Fibroblast of lung (primary cell): ENCODE results near the gene OAS1. TPM values are rescaled to one million over a fixed set of nuclear protein-coding genes. Genes with fewer than 3 reads are reported as not detected.

ENCODE experiments used
- DNase-seq, 2 donors: peaks; one replicate each; pipeline versions ENCODE4 v3.0.0 to v3.0.0-alpha.2; 2010; ENCODE audit warnings: low read depth in 2 of 2
- H2AFZ ChIP-seq: 2 replicates; pipeline ENCODE4 v1.5.1; 2012; ENCODE audit warnings: low read length, control low read depth, inconsistent platforms
- H3K27ac ChIP-seq: 2 replicates; pipeline ENCODE4 v1.5.1; 2011; ENCODE audit warnings: low read length, control low read depth; ENCODE audit not compliant: insufficient read depth
- H3K27me3 ChIP-seq: 2 replicates; pipeline ENCODE4 v1.5.1; 2011; ENCODE audit warnings: mild to moderate bottlenecking, low read length; ENCODE audit not compliant: control insufficient read depth, insufficient read depth
- H3K36me3 ChIP-seq: 2 replicates; pipeline ENCODE4 v1.5.1; 2011; ENCODE audit warnings: low read length; ENCODE audit not compliant: control insufficient read depth, insufficient read depth
- H3K4me1 ChIP-seq: 2 replicates; pipeline ENCODE4 v1.5.1; 2011; ENCODE audit warnings: low read length; ENCODE audit not compliant: control insufficient read depth, insufficient read depth; ENCODE audit errors: extremely low read depth
- H3K4me2 ChIP-seq: 2 replicates; pipeline ENCODE4 v1.5.1; 2011; ENCODE audit warnings: low read length, control low read depth; ENCODE audit not compliant: insufficient read depth; ENCODE audit errors: extremely low read depth
- H3K4me3 ChIP-seq, 4 experiments: fragments of 200-600 bp in 1 of 4; sonication (generic) in 1 of 4; replicated peaks in 1 of 4; 2 replicates each; pipeline ENCODE4 v1.5.1; 2011 to 2016; ENCODE audit warnings: low read length in 4 of 4, low read depth in 3 of 4, mild to moderate bottlenecking in 3 of 4, control low read depth in 2 of 4, inconsistent platforms in 1 of 4, mixed read lengths in 1 of 4; ENCODE audit not compliant: insufficient read depth in 1 of 4; ENCODE audit errors: control extremely low read depth in 1 of 4
- H3K79me2 ChIP-seq: 2 replicates; pipeline ENCODE4 v1.5.1; 2012; ENCODE audit warnings: mild to moderate bottlenecking, low read length, inconsistent platforms; ENCODE audit not compliant: control insufficient read depth, insufficient read depth
- H3K9ac ChIP-seq: 2 replicates; pipeline ENCODE4 v1.5.1; 2011; ENCODE audit warnings: mild to moderate bottlenecking, low read length, control low read depth; ENCODE audit not compliant: insufficient read depth
- H3K9me3 ChIP-seq: 2 replicates; pipeline ENCODE4 v1.5.1; 2012; ENCODE audit warnings: low read depth, low read length; ENCODE audit not compliant: control insufficient read depth, insufficient read depth
- H4K20me1 ChIP-seq: 2 replicates; pipeline ENCODE4 v1.5.1; 2011; ENCODE audit warnings: low read length; ENCODE audit not compliant: control insufficient read depth, insufficient read depth; ENCODE audit errors: extremely low read depth
- EZH2 ChIP-seq: IDR thresholded peaks from 2 replicates; pipeline ENCODE4 v1.5.1; 2012; ENCODE audit warnings: low read length, control low read depth, mild to moderate bottlenecking; ENCODE audit errors: missing control alignments
- polyA plus RNA-seq, 2 donors: library from polyadenylated mRNA; depleted of rRNA in 1 of 2; stranded (reverse) in 1 of 2; unstranded in 1 of 2; fragments of >200 nt; gene quantifications; 2 replicates each; pipeline ENCODE4 v1.2.1, GENCODE V29; 2011 to 2012; ENCODE audit warnings: missing spikeins in 1 of 2
- total RNA-seq: library from RNA; depleted of rRNA; stranded (reverse); fragments of >200 nt; gene quantifications from 2 replicates; pipeline ENCODE4 v1.2.1, GENCODE V29; 2014
- TF ChIP-seq, protein P1 (sequence below), 2 donors: IDR thresholded peaks in 1 of 2; conservative IDR thresholded peaks in 1 of 2; 1 replicate in 1 of 2; 2 replicates in 1 of 2; pipeline ENCODE4 v1.5.1; 2011 to 2012; ENCODE audit warnings: low read length in 2 of 2, control low read depth in 1 of 2, inconsistent platforms in 1 of 2, low read depth in 1 of 2, mild to moderate bottlenecking in 1 of 2

Gene OAS1
- total and polyA plus RNA-seq, 2 donors (not counting 1 experiment from before 2014, with no cell fraction given): 1.8 to 2.0 TPM

DNA sequence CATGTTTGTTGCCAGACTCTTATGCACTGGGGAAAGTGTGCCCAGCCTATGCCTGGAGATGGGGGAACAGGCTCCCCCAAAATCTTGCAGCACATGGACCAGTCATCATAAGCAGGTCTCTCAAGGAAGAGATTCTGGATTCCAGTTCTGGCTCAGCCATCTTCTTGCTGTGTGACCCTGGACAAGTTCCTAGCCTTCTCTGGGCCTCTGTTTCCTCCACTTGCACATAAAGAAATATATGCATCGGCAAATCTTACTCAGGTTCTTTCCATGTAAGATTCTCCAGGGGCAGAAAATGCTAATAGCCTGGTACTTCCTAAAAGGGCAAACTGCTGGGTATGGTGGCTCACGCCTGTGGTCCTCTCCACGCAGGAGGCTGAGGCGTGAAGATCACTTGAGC, 38.8 kb downstream of the OAS1 start:
- H3K4me2 ChIP-seq: no peak overlapping the region
- no peaks in the 10 kb centered on the region for H4K20me1 ChIP-seq
- H3K4me1 ChIP-seq: no peaks in the 10 kb centered on the region
- no peaks in the 10 kb centered on the region for H3K36me3 ChIP-seq
- H3K9me3 ChIP-seq: no peaks in the 10 kb centered on the region
- no peaks in the 10 kb centered on the region for H3K79me2 ChIP-seq
- no peak for DNase-seq
- H3K27ac ChIP-seq: no peak overlapping the region
- no peak overlapping the region for H3K9ac ChIP-seq
- H2AFZ ChIP-seq: no peak overlapping the region
- H3K27me3 ChIP-seq: no peaks in the 10 kb centered on the region
- no peak overlapping the region for H3K4me3 ChIP-seq
- TF ChIP-seq EZH2: no peak
- TF ChIP-seq, protein P1, sequence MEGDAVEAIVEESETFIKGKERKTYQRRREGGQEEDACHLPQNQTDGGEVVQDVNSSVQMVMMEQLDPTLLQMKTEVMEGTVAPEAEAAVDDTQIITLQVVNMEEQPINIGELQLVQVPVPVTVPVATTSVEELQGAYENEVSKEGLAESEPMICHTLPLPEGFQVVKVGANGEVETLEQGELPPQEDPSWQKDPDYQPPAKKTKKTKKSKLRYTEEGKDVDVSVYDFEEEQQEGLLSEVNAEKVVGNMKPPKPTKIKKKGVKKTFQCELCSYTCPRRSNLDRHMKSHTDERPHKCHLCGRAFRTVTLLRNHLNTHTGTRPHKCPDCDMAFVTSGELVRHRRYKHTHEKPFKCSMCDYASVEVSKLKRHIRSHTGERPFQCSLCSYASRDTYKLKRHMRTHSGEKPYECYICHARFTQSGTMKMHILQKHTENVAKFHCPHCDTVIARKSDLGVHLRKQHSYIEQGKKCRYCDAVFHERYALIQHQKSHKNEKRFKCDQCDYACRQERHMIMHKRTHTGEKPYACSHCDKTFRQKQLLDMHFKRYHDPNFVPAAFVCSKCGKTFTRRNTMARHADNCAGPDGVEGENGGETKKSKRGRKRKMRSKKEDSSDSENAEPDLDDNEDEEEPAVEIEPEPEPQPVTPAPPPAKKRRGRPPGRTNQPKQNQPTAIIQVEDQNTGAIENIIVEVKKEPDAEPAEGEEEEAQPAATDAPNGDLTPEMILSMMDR (conservative IDR thresholded peaks at IDR 0.05 in 1 of 2, IDR thresholded peaks at IDR 0.05 in 1 of 2; ENCODE audit: low read depth in 1 of 2, low read length in 2 of 2): no peak

DNA sequence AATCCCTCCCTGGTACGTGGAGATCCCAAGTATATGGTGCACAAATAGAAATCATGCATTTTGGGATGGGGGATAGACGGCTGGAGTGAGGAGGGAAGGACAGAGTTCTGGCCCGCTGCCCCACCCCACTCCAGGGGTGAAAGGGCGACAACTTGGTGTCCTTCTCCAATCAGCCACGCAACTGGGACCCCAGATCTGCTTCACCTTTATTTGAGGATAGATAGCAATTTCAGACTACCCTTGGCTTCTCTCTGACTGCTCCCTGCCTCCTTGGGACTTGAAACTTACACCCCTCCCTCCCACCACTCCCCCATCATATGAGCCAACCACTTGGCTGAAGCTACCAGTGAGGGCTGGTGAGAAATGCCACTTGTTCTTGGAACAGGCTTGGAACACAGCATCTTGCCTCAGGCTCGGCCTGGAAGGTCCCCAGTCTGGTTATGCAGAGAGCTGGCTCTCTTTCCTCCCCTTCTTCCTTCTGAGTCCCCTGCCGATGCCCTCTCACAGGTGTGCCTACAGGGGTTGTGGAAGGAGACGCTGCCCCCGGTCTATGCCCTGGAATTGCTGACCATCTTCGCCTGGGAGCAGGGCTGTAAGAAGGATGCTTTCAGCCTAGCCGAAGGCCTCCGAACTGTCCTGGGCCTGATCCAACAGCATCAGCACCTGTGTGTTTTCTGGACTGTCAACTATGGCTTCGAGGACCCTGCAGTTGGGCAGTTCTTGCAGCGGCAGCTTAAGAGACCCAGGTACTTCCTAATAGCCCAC, 39.7 kb downstream of the OAS1 start:
- H3K27me3 ChIP-seq: no peaks in the 10 kb centered on the region
- no peak for DNase-seq
- H3K27ac ChIP-seq: no peak overlapping the region
- H3K79me2 ChIP-seq: no peaks in the 10 kb centered on the region
- H3K4me2 ChIP-seq: no peak overlapping the region
- no peaks in the 10 kb centered on the region for H3K36me3 ChIP-seq
- no peak overlapping the region for H2AFZ ChIP-seq
- H3K4me1 ChIP-seq: no peaks in the 10 kb centered on the region
- TF ChIP-seq, protein P1 (conservative IDR thresholded peaks at IDR 0.05 in 1 of 2, IDR thresholded peaks at IDR 0.05 in 1 of 2; ENCODE audit: low read depth in 1 of 2, low read length in 2 of 2): no peak
- TF ChIP-seq EZH2: no peak
- H3K9ac ChIP-seq: no peak overlapping the region
- H3K9me3 ChIP-seq: no peaks in the 10 kb centered on the region
- H4K20me1 ChIP-seq: no peaks in the 10 kb centered on the region
- no peak overlapping the region for H3K4me3 ChIP-seq

DNA sequence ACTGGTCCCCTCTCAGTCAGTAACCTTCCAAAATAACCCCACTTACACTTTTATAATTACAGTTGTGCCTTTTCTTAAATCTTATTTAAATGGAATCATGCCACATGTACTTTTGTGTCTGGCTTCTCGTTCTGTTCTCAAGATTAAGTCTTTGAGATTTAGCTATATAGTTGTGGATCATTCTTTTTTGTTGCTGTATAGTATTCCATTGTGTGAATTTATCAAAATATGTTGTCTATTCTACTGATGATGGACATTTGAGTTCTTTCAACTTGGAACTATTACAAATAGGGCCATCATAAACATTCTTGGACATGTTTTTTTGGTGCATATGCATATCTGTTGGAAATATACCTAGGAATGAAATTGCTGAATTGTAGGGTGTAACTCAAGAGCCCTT, 40.6 kb downstream of the OAS1 start:
- no peak overlapping the region for H3K4me2 ChIP-seq

More for the DNA sequence above, 40.6 kb downstream of the OAS1 start:
- H3K9me3 ChIP-seq: no peaks in the 10 kb centered on the region
- H3K9ac ChIP-seq: no peak overlapping the region
- H3K4me3 ChIP-seq: no peak overlapping the region
- no peaks in the 10 kb centered on the region for H3K79me2 ChIP-seq
- no peaks in the 10 kb centered on the region for H3K27me3 ChIP-seq
- no peak for DNase-seq
- H2AFZ ChIP-seq: no peak overlapping the region
- TF ChIP-seq, protein P1 (conservative IDR thresholded peaks at IDR 0.05 in 1 of 2, IDR thresholded peaks at IDR 0.05 in 1 of 2; ENCODE audit: low read depth in 1 of 2, low read length in 2 of 2): no peak
- TF ChIP-seq EZH2: no peak
- no peaks in the 10 kb centered on the region for H3K4me1 ChIP-seq
- no peaks in the 10 kb centered on the region for H4K20me1 ChIP-seq
- H3K36me3 ChIP-seq: no peaks in the 10 kb centered on the region
- H3K27ac ChIP-seq: no peak overlapping the region
